ENCODE results near the gene RCAN1. TPM values are rescaled to one million over a fixed set of nuclear protein-coding genes. Genes with fewer than 3 reads are reported as not detected.

The RCAN1 gene
- total and polyA plus RNA-seq, 9 of the 15 experiments (the other 6 are each of a cell fraction or from before 2014, with no cell fraction given) = 4.4 to 16.5 (median 12.3) TPM

DNA sequence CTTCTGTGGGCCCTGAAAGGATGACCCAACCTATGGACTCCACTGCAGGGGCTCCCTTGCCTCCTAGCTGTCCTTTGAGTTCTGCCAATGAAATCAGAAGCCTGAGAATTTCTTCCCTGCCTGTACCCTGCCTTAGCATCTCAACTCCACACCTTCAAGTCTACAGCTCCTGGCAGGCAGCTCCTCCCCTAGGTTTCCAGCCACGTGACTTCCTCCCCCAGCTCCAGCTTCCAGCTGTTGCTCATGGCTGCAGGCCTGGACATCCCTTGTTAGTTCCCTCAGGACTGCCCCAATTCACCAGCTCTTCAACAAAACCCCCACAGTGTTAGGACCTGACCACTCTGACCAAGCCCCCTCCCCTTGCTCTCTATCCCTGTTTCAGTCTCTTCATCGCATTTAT lies 2.4 kb downstream of the RCAN1 start (continued):
- TF ChIP-seq MGA (IDR thresholded peaks at IDR 0.05) (peak; percentile 30; the same call in 1 of the 2 replicates), FOSL1 (tag; conservative IDR thresholded peaks at IDR 0.05) (no peak), CHD4 (IDR thresholded peaks at IDR 0.05; ENCODE audit: insufficient read depth, insufficient replicate concordance, low read depth, low read length, poor library complexity, severe bottlenecking) (no peak), ZSCAN29 (IDR thresholded peaks at IDR 0.05) (no peak), ZBTB17 (CRISPR knock-in tag; IDR thresholded peaks at IDR 0.05) (no peak), NRF1 (conservative IDR thresholded peaks at IDR 0.05 in 1 of 2, IDR thresholded peaks at IDR 0.05 in 1 of 2) (no peak), ZKSCAN8 (CRISPR knock-in tag; IDR thresholded peaks at IDR 0.05) (no peak)
- TF ChIP-seq, protein P1, sequence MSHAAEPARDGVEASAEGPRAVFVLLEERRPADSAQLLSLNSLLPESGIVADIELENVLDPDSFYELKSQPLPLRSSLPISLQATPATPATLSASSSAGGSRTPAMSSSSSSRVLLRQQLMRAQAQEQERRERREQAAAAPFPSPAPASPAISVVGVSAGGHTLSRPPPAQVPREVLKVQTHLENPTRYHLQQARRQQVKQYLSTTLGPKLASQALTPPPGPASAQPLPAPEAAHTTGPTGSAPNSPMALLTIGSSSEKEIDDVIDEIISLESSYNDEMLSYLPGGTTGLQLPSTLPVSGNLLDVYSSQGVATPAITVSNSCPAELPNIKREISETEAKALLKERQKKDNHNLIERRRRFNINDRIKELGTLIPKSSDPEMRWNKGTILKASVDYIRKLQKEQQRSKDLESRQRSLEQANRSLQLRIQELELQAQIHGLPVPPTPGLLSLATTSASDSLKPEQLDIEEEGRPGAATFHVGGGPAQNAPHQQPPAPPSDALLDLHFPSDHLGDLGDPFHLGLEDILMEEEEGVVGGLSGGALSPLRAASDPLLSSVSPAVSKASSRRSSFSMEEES (CRISPR knock-in tag; IDR thresholded peaks at IDR 0.05) = peak; percentile 91
- TF ChIP-seq, protein P2, sequence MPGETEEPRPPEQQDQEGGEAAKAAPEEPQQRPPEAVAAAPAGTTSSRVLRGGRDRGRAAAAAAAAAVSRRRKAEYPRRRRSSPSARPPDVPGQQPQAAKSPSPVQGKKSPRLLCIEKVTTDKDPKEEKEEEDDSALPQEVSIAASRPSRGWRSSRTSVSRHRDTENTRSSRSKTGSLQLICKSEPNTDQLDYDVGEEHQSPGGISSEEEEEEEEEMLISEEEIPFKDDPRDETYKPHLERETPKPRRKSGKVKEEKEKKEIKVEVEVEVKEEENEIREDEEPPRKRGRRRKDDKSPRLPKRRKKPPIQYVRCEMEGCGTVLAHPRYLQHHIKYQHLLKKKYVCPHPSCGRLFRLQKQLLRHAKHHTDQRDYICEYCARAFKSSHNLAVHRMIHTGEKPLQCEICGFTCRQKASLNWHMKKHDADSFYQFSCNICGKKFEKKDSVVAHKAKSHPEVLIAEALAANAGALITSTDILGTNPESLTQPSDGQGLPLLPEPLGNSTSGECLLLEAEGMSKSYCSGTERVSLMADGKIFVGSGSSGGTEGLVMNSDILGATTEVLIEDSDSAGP (CRISPR knock-in tag; IDR thresholded peaks at IDR 0.05) = no peak
